ENCODE results near the gene APLP2. TPM values are rescaled to one million over a fixed set of nuclear protein-coding genes. Genes with fewer than 3 reads are reported as not detected.

The APLP2 gene
- total and polyA plus RNA-seq, 2 of the 13 experiments (the other 11 are each of a cell fraction or from before 2014, with no cell fraction given), result 315 to 594 TPM

GRCh38 chr11:130144141-130144540 is 74.4 kb downstream of the APLP2 start (continued):
- TF ChIP-seq PAXIP1 (CRISPR knock-in tag; conservative IDR thresholded peaks at IDR 0.05) (peak; percentile 92), ZNF792 (CRISPR knock-in tag; IDR thresholded peaks at IDR 0.05) (peak; percentile 70; the same call in 1 of the 2 replicates), ZNF317 (CRISPR knock-in tag; IDR thresholded peaks at IDR 0.05) (0 out of 2 replicates have a peak, but pooled peaks have one; percentile 21), DPF2 (CRISPR knock-in tag; IDR thresholded peaks at IDR 0.05; ENCODE audit: borderline replicate concordance, low read depth) (no peak; the same call in 1 of the 2 replicates), MAZ (IDR thresholded peaks at IDR 0.05; ENCODE audit: borderline replicate concordance, low read depth, low read length) (0 out of 2 replicates have a peak, but pooled peaks have one; percentile 31), MAZ (CRISPR knock-in tag; IDR thresholded peaks at IDR 0.05; ENCODE audit: low read depth) (peak; percentile 11; the same call in 1 of the 2 replicates), ZNF460 (CRISPR knock-in tag; IDR thresholded peaks at IDR 0.05; ENCODE audit: borderline replicate concordance) (peak; percentile 31; the same call in 1 of the 2 replicates), MIXL1 (CRISPR knock-in tag; IDR thresholded peaks at IDR 0.05) (peak; percentile 62; the same call in 1 of the 2 replicates), HBP1 (CRISPR knock-in tag; IDR thresholded peaks at IDR 0.05; ENCODE audit: low read depth) (peak; percentile 80; the same call in 1 of the 2 replicates), ZNF264 (CRISPR knock-in tag; IDR thresholded peaks at IDR 0.05) (0 out of 2 replicates have a peak, but pooled peaks have one; percentile 57), THRA (CRISPR knock-in tag; IDR thresholded peaks at IDR 0.05; ENCODE audit: borderline replicate concordance) (peak; percentile 69), SIX4 (CRISPR knock-in tag; IDR thresholded peaks at IDR 0.05) (0 out of 2 replicates have a peak, but pooled peaks have one; percentile 31), MEIS2 (CRISPR knock-in tag; IDR thresholded peaks at IDR 0.05) (peak; percentile 75), ZNF367 (CRISPR knock-in tag; IDR thresholded peaks at IDR 0.05; ENCODE audit: borderline replicate concordance) (no peak), ZFP91 (CRISPR knock-in tag; IDR thresholded peaks at IDR 0.05; ENCODE audit: borderline replicate concordance) (peak; percentile 33; the same call in 1 of the 2 replicates), HOXA5 (CRISPR knock-in tag; IDR thresholded peaks at IDR 0.05) (peak; percentile 66; the same call in 1 of the 2 replicates), KAT7 (CRISPR knock-in tag; IDR thresholded peaks at IDR 0.05; ENCODE audit: borderline replicate concordance) (peak; percentile 63; the same call in 1 of the 2 replicates), FOXO1 (CRISPR knock-in tag; IDR thresholded peaks at IDR 0.05) (peak; percentile 74), ZFP1 (CRISPR knock-in tag; IDR thresholded peaks at IDR 0.05) (no peak), HNF4A (CRISPR knock-in tag; IDR thresholded peaks at IDR 0.05) (peak; percentile 96), ETV6 (CRISPR knock-in tag; conservative IDR thresholded peaks at IDR 0.05) (peak; percentile 86), ZNF33A (CRISPR knock-in tag; IDR thresholded peaks at IDR 0.05; ENCODE audit: borderline replicate concordance) (no peak), GZF1 (CRISPR knock-in tag; IDR thresholded peaks at IDR 0.05) (no peak)

All from HepG2 (cell line).